OCI-LY1 (cell line): ENCODE results near the gene RAF1.

ENCODE experiments used
- CTCF ChIP-seq: fragments of 200-600 bp; sonication (generic), shearing (Covaris generic); IDR thresholded peaks from 2 replicates; pipeline ENCODE4 v1.5.1; 2017; ENCODE audit warnings: mild to moderate bottlenecking, antibody characterized with exemption, low read length, moderate library complexity, mixed read lengths
- EZH2 ChIP-seq: fragments of 200-600 bp; sonication (generic), shearing (Covaris generic); IDR thresholded peaks from 2 replicates; pipeline ENCODE4 v1.8.0; 2017; ENCODE audit warnings: borderline replicate concordance, mixed run types, mild to moderate bottlenecking, antibody characterized with exemption, low read length, moderate library complexity, mixed read lengths

GRCh38 chr3:12568747-12569146 is 95.2 kb downstream of the RAF1 start:
- TF ChIP-seq CTCF: no peak
- no peak for TF ChIP-seq EZH2
